GM23248 (cell line): ENCODE data around the gene ATXN7L3B.

ENCODE experiments used
- EZH2 ChIP-seq: fragments of 200-600 bp; sonication (generic); IDR thresholded peaks from 2 replicates; pipeline ENCODE4 v1.6.1; 2018; ENCODE audit warnings: antibody characterized with exemption, mild to moderate bottlenecking; ENCODE audit not compliant: insufficient read depth, poor library complexity, severe bottlenecking
- EZH2phosphoT487 ChIP-seq: fragments of 200-600 bp; sonication (generic); IDR thresholded peaks from 2 replicates; pipeline ENCODE4 v1.6.1; 2018; ENCODE audit warnings: antibody characterized with exemption, moderate library complexity, mild to moderate bottlenecking, low read depth; ENCODE audit not compliant: insufficient read depth

DNA sequence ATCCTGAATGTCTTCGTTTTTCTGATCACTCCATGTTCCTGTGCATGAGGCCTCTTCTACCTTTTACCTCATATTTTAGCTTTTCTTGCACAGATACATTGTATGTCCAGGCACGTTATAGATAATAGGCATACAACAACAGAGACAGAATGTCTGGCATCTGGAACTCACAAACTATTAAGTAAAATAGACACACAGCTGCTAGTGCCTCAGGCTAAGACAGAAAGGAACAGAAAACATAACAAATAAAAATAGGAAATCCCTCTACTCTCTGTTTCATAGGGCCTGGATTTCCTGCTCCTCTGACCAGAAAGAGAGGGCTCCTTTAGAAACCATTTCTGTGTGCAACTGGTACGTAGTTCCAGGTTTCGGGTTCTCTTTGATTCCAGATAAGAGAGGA lies 48.6 kb downstream of the ATXN7L3B start:
- no peak for TF ChIP-seq EZH2
- no peak for TF ChIP-seq EZH2phosphoT487
